CD4-positive, alpha-beta T cell treated with Interleukin-17A for 4 hours (primary cell): ENCODE results near the gene SNRPF.

Experiments
- DNase-seq: peaks from one replicate; pipeline ENCODE4 v3.0.0-alpha.2; 2020; ENCODE audit warnings: mixed read lengths

The SNRPF gene

DNA sequence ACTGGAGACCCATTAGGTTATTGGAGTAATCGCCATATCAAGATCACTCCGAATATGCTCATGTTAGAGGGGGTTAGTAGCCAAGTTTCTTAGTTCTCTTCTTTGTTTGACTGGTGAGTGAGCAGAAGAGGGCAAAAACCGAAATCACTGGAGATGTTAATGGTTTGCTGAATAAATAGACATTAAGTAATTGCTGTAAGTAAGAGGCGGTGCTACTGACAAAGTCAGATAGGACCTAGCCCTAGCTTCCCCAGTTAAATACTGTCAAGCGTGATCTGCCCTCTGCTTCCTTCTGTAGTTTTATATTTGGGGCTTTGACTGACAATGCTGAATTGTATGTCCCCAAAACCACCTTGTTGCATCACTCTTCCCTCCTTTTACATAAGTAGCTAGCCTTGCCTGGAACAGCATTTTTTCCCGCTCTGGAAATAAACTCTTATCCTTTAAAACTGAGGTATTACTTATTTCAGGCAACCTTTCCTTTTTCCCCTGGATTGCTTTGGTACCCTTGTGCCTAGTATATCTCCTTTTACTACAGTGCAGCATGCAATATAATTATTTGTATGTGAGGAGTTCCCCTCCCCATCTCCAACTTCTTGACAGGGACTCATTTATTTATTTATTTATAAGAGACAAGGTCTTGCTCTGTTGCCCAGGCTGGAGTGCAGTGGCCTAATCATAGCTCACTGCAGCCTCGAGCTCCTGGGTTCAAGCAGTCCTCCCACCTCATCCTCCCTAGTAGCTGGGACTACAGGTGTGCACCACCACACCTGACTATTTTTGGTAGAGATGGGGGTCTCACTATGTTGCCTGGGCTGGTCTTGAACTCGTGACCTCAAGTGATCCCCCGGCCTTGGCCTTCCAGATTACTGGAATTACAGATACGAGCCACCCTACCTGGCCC is 1.4 kb downstream of the SNRPF start:
- no peak for DNase-seq

DNA sequence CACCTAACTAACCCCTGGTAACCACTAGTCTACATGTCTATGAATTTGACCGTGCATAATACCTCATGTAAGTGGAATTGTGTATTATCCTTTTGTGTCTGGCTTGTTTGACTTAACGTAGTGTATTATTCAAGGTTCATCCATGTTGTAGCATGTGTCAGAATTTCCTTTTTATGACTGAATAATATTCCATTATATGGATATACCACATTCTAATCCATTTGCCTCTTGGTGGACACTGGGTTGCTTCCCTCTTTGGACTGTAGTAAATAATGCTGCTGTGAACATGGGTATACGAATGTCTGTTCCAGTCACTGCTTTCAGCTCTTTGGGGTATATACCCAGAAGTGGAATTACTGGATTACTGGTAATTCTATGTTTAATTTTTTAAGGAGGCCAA is 3.3 kb downstream of the SNRPF start:
- DNase-seq = no peak

DNA sequence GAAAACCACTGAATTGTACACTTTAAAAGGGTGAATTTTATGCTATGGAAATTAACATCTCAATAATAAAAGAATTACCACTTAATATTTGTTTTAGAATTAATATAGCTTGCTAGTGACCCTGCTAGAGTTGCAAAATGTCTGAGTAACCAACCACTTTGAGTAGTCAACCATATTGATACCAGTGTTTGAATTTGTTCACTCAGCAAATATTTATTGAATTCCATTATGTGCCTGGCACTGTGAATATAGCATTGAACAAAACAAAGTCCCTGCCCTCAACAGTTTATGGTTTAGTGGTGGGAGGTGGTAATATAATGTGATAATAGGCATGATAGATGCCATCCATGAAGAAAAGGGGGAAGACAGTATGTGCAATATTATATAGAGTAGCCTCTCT is 4.6 kb downstream of the SNRPF start:
- no peak for DNase-seq

DNA sequence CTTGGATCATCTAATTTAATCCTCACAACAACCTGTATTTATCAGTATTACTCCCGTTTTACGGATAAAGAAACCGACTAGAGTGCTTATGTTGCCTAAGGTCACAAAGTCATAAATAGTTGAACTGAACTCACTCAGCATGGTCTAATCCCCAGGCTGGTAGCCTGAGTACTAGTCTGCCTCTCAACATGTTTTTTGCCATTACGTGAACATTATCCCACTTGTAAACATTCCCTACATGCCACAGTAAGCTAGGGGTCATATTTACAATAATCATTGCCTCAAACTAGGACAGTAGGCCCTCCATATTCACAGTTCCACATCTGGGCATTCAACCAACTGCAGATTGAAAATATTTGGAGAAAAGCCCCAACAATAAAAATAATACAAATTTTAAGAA is 12.1 kb downstream of the SNRPF start:
- no peak for DNase-seq

DNA sequence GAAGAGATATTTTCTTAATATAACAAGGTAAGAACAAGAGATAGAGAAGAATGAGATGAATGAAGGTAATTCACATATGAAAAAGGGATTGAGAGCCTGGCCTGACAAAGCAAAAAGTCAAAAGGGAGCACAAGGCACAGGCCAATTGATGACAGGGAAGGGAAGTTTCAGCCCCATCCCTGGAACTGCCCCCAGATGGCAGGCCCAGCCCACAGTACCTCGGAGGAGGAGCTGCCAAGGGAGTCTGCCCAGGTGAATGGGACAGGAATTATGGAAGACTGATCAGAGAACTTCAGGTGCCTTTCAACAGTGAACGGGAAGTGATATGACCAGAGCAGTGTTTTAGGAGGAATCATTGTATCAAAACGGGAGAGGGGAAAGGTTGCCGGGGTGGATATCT is 15.7 kb downstream of the SNRPF start:
- DNase-seq = no peak

DNA sequence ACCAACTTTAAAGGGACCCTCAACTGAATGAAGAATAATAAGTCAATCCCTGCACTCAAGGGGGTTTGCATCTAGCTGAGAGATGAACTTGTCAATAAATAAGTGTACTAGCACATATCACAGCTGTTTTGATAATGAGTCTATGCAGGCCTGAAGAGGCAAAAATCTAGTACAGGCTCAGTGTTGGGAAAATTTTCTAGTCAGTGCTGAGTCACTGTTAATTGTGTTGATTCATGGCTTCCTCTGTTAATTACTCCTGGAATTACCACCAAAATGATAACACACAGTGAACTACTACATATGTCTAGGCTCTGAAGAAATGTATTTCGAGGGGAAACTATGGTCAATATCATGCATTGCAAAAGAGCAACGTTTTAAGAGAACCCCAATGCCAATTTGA is 18.9 kb downstream of the SNRPF start:
- DNase-seq = no peak

DNA sequence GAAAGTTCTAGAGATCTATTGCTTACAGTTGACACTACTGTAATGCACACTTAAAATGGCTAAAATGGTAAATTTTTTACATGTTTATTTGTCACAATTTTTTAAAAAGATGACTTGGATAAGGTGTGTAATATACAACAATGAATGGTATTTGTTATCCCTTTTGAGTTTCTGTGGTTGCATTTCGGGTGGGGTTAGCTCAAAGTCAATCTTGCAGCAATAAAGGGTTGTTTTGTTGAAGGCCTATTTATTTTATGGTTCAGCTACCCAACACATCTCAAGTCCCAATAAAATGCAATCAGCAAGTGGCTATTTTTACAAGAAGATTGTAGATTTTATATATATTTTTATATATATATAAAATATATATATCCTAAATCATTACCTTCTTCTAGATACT is 22.1 kb downstream of the SNRPF start:
- DNase-seq = no peak

DNA sequence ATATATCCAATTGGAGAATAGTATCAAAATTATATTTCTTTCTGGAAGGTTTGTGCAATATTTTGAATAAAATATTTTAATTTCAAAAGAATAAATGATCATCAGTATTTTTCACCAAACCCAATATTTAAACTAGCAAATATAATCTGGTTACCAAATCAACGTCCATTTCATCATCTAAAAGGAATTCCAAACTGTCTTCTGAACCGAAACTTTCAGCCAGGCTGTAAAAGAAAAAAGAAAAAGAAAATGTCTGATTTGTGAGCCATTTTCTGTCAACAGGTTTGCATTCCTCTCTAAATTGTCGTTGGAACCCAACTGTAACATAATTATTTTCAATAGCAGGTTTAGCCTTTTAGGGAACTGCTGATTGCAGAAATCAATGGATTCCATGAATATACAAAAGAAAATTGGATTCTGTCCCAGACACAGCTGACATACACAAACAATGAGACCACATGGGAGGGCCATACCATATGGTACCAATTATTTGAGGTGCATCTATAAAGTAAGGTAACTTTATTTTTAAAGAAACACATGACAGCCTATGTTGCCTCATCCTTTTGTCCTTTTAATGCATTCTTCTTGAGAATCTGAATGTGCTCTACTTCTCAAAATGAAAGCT is 22.7 kb downstream of the SNRPF start:
- no peak for DNase-seq

DNA sequence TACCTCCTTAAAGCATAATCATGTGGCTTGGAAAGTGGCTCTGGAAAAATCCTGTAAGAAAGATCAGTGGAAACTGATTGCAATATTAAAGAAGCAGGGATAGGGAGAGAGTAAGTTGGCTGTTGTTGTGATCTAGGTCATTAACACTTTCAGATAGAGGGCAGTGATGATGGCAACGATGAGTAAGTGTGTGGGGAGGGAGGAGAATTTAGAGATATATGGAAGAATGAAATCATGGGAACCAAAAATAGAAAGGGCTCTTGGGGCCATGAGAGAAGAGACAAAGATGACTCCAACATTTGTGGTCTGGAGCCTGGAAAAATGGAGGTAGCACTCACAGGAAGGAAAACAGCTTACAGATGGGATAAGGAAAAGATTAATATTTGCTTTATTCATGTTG is 23.3 kb downstream of the SNRPF start:
- DNase-seq = no peak

DNA sequence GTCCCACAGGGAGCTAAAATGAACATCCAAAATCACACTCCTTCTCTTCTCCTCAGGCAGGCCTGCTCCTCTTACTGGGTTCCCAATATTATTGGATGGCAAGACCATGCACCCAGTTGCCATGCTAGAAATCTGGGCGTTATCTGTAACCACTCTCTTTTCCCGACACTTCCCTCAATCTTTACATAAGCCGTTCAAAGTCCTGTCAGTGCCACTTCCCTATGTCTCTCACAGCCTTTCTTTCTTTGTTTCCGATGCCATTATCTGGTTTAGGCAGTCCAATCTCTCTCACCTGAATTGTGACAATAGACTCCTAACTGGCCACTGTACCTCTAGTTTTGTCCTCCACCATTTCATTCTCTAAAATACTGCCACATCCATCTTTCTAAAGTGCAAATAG is 24.1 kb downstream of the SNRPF start:
- no peak for DNase-seq

DNA sequence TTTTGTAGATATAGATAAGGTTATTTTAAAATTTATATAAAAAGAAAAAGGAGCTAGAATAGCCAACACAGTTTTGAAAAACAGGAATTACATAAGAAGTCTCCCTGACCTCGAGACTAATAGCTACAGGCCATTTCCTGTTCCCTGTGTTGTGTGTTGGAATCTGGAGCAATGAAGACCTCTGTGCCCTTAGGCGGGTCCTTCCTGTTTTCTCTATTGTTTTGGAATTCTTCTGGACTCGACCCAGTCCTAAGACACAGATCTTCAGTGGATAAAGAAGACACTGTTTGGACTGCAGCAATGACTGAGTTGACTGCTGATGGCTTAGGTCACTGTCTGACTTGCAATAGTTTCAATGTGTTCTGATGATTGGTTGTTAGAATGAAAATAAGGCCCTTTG is 26.2 kb downstream of the SNRPF start:
- no peak for DNase-seq

DNA sequence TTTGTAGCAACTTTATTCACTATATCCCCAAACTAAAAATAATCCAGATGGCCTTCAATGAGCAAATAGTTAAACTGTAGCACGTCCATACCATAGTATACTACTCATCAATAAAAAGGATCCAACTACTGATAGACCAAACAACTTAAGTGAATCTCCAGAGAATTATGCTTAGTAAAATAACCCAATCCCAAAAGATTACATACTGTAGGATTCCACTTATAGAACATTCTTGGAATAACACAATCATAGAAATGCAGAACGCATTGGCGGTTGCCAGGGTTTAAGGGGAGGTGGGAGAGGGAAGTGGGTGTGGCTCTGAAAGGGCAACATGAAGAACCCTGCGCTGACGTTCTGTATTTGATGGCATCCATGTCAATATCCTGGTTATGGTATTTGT is 28.6 kb downstream of the SNRPF start:
- DNase-seq = no peak

DNA sequence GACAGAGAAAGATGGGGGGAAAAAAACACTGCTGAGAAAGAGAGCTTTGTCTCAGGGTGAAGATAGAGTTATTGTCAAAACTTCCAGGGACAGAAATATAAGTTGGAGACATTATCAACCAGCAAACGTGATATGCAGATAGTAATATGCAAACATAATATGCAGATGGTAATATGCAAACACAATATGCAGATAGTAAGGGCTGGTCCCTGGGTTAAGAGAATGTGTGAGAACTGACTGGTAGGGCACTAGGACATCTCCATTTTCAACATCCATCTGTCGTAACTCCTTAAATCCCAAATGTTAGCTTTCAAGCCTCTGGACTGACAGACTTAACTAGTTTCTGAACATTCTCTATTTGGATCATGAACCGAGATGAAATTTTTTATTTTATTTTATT is 32.2 kb downstream of the SNRPF start:
- no peak for DNase-seq

DNA sequence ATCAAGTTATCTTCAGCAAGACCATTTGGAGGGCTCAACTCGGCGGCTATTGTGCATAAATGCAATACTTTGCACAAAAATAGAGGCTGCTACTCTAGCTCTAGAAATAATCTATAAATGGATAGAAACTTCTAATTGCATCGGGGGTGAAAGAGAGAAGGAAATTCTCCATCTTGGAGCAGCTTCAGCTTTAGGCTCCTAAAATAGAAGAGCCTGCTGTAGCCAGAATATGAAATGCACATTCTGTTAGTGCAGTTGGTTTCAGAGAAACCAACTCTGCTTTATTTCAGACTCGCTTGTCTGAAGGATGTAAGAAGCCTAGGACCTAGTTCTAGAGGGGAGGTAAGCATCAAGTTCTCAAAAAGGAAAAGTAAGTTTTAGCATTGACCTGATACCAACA is 38.1 kb downstream of the SNRPF start:
- no peak for DNase-seq

DNA sequence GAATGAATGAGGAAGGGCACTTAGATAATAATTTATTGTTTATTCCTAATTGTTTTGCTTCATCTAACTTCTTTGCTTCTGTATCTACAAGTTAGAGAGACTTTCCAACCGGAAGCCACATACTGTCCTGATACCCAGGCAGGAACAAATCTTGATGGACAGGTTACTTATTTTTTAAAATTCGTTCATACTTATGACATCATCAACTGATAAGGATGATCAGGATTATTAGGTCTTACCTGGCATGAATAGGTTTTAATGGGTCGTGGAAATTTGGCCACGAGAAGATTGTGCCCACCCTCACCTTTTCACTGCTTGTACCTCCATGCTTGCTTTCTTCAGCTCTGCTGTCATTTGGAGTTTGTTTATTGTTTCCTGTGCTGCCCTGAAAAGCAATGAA is 39.3 kb downstream of the SNRPF start:
- DNase-seq = no peak

DNA sequence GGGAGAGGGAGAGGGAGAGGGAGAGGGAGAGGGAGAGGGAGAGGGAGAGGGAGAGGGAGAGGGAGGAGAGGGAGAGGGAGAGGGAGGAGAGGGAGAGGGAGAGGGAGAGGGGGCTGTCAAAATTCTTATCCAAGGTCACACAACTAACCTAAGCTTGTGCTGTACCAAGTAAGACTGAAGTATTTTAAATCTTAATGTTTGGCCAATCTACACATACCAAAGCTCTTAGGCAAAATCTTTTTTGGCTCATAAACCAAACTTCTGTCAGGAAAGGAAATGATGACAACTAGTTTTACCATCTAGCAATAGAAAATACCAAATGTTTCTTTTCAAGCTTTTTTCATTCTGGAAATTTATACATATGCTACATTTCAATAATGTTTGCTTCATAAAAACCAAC is 49.8 kb downstream of the SNRPF start:
- no peak for DNase-seq

DNA sequence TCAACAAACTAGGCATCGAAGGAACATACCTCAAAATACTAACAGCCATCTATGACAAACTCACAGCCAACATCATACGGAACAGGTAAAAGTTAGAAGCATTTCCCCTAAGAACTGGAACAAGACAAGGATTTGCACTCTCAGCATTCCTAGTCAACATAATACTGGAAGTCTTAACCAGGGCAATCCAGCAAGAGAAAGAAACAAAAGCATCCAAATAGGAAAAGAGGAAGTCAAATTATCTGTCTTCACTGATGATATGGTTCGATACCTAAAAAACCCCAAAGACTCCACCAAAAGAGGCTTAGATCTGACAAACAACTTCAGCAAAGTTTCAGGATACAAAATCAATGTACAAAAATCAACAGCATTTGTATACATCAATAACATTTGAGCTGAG is 51.1 kb downstream of the SNRPF start:
- no peak for DNase-seq
